Body of pancreas (tissue), 4 donors: Measurements from ENCODE around the gene C21orf91.

Experiments used
- CTCF ChIP-seq, 7 experiments: fragments of 450-650 bp in 4 of 7; fragments of 200-600 bp in 3 of 7; sonication (generic) in 3 of 7; IDR thresholded peaks; one replicate each; pipeline ENCODE4 v1.5.1; 2016 to 2019; ENCODE audit warnings: antibody characterized with exemption in 7 of 7
- POLR2A ChIP-seq, 3 donors: fragments of 450-650 bp; IDR thresholded peaks; one replicate each; pipeline ENCODE4 v1.6.1; 2016; ENCODE audit warnings: antibody characterized with exemption in 3 of 3, mild to moderate bottlenecking in 2 of 3

- TF ChIP-seq POLR2A (IDR thresholded peaks at IDR 0.05) (no peak), CTCF (IDR thresholded peaks at IDR 0.05) (no peak)
Observed at GRCh38 chr21:17783481-17784179, 35.5 kb downstream of the C21orf91 start.
